Cardiac fibroblast (primary cell): ENCODE results near the gene LMO1.
A peak's percentile ranks its signal among the peaks of the same experiment; 100 is the strongest.

Experiments
- DNase-seq, 2 donors: peaks; one replicate each; pipeline versions ENCODE4 v3.0.0 to v3.0.0-alpha.2; 2010; ENCODE audit warnings: low read depth in 2 of 2
- H3K4me3 ChIP-seq, 2 donors: replicated peaks in 1 of 2; 1 replicate in 1 of 2; 2 replicates in 1 of 2; pipeline ENCODE4 v1.5.1; 2011; ENCODE audit warnings: low read depth in 2 of 2, low read length in 2 of 2, mild to moderate bottlenecking in 2 of 2, moderate library complexity in 1 of 2
- TF ChIP-seq, protein P1 (sequence below): IDR thresholded peaks from one replicate; pipeline ENCODE4 v1.5.1; 2011; ENCODE audit warnings: low read depth, mild to moderate bottlenecking, low read length, inconsistent platforms

LMO1 gene

DNA sequence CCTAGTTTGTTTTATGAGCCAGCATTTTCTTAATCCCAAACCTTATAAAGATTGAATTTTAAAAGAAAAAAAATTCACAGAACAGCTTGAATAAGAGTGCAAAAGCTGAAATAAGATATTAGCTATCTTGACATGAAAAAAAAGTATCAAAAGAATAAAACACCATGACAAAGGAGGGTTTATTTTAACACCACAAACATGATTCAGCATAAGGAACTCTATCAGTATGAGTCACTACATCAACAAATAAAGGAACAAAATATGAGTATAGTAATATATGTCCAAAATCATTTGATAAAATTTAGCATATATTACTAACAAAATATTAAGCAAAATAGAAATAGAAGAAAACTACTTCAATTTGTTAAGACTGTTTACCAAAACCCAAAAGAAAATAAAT is 9.6 kb upstream of the LMO1 start:
- DNase-seq, result peak; percentile 26 to 37
- TF ChIP-seq, protein P1, sequence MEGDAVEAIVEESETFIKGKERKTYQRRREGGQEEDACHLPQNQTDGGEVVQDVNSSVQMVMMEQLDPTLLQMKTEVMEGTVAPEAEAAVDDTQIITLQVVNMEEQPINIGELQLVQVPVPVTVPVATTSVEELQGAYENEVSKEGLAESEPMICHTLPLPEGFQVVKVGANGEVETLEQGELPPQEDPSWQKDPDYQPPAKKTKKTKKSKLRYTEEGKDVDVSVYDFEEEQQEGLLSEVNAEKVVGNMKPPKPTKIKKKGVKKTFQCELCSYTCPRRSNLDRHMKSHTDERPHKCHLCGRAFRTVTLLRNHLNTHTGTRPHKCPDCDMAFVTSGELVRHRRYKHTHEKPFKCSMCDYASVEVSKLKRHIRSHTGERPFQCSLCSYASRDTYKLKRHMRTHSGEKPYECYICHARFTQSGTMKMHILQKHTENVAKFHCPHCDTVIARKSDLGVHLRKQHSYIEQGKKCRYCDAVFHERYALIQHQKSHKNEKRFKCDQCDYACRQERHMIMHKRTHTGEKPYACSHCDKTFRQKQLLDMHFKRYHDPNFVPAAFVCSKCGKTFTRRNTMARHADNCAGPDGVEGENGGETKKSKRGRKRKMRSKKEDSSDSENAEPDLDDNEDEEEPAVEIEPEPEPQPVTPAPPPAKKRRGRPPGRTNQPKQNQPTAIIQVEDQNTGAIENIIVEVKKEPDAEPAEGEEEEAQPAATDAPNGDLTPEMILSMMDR, result no peak
- H3K4me3 ChIP-seq, result no peak overlapping the region

DNA sequence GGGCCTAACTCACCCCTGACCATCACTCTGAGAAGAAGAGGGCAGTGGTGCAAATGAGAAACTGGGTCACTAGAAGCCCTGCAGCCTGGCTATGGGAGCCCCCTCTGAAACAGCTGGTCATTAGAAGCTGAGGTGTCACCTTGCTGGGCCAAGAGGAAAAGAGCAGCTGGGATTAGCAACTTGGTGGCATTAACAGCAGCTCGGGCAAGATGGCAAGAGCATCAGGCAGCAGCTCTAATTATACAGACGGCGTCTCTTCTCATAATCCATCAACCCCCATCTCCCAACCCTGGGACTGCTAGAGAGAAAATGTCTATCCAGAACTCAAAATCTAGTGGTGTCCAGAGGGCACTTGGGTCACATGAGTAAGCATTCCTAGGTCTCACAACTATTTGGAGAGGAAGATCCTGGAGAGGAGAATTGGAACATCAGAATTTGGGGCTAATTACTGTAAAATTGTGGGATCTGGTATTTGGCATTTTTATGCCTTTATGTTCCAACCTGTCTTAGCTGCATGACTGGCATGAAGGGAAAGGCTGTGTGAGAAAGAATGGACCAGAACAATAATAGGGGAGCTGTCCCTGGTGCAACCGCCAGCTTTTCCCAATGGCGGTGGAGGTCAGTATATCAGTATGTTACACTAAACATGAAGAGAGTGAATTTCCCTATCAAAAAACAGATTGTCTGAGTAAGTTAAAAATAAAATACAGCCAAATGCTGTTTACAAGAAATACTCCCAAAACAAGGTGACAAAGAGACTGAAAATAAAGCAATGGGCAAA is 7.6 kb upstream of the LMO1 start:
- no peak overlapping the region for H3K4me3 ChIP-seq
- TF ChIP-seq, protein P1, result no peak
- no peak for DNase-seq

DNA sequence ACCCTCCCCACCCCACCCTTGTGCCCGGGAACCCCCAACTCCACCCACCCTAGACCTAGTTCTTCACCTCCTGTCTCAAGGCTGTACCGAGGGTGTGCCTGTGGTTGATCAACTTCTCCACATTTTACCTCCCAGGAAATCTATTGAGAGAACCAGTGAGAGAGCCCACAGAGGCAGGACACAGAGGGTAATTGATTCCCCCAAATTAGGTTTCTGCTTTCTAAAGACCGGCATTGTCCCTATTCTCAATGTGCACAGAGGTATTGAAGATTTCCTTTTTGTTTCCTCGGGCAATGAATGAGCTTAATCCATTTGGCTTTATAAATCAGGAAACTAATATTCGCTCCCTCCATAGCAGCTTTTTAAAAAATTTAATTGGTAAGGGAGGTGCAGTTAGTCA is 6.0 kb upstream of the LMO1 start:
- no peak for DNase-seq
- TF ChIP-seq, protein P1, result no peak
- no peak overlapping the region for H3K4me3 ChIP-seq

DNA sequence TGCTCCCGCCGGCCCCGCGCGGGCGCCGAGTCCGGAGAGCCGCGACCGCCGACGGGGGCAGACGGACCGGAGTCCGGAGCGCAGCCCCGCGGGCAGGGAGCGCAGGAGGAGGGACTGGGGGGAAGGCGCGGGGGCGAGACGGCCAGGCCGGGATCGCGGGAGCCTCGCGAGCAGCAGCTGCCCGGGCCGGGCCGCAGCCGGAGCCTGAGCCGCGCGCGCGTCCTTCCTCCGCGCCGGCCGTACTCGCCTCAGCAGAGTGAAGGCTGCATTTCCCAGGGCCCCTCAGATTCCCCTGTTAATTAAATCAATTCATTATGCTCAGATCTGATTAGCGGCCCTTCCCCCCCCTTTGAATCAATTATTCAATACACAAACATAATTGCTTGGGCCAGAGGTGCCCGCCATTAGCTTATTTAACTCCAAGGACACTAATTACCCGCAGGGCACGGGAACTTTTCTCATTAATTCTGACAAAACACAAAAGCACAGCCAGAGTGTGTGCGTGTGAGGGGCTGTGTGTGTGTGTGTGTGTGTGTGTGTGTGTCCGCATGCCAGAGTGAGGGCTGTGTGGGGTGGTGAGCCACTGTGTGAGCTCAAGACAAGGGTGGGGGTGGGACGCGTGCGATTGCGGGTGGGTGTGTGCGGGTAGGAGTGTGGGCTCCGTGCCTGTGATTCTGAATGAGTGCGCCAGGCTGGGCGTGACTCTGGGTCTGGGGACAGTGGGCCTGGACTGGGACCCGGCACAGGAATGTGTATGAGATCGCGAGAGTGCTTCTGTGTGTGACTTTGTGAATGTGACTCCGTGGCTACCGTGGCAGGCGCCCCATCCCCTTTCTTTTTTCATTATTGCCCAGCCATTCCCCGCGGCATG is 5.1 kb upstream of the LMO1 start:
- no peak for DNase-seq
- TF ChIP-seq, protein P1, result no peak
- no peak overlapping the region for H3K4me3 ChIP-seq

DNA sequence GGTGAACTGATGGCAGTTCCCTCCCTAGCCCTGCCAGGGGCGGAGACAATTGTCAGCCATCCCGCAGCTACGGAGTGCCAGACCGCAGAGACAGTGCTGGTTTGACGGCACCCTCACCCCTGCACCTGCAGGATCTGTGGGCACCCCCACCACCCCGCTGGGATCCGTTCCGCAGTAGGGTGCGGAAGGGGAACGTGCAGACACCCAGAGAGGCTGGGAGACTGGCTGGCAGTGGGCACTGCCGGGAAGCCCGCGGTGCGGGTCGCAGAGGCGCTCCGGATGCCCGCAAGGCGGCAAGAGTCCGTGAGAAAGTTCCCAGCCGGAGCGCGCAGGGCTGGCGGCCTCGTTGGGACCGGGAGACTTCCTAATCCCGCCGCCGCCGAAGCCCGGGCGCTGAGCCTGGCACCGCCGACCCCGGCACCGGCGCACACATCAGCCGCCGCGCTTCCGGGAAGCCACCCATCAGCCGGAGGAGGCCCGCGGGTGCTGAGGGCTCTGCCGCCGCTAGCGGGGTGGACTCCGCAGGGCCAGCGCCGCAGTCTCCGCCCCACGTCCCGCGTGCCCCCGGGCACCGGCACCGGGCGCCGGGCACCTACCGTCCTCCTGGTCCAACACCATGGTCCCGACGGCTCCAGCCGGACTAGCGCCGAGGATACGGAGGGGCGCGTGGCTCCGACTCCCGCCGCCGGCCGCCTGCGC is 4.3 kb upstream of the LMO1 start:
- no peak for DNase-seq
- TF ChIP-seq, protein P1, result no peak
- H3K4me3 ChIP-seq, result no peak overlapping the region

DNA sequence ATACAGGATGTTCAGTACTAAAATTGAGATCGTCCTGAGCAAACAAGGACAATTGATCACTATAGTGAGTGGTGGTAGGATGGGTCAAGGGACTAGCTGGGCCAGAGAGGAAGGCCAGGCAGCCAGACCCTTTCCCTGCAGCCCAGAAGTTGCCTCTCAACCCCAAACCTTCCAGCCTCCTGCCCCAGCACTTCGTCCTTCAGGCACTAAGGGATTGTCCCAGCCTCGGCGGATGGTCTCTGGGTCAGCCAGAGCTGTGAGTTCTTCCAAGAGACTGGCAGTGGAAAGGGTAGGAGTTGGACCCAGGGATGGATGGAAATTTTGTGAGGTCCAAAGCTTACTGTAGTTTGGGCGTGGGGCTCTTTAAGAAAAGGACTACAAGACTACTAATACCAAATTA is 3.6 kb upstream of the LMO1 start:
- no peak for DNase-seq
- H3K4me3 ChIP-seq, result no peak overlapping the region
- TF ChIP-seq, protein P1, result no peak
